Dedifferentiated amniotic fluid mesenchymal stem cell (primary cell): ENCODE data around the gene RAB17.
A peak's percentile ranks its signal among the peaks of the same experiment; 100 is the strongest.
"Not testable (repeated sequence)": the region's sequence is repeated elsewhere in the genome, so short reads cannot be mapped to it uniquely, and the experiment has no call there.

Source experiments
- DNase-seq: peaks from one replicate; pipeline ENCODE4 v3.0.0-alpha.2; 2016; ENCODE audit errors: extremely low spot score

Gene RAB17

GRCh38 chr2:237624565-237624964, 34.0 kb upstream of the RAB17 start:
- no peak for DNase-seq

GRCh38 chr2:237623428-237624403, 33.2 kb upstream of the RAB17 start:
- DNase-seq = no peak

- peak; percentile 57 for DNase-seq
Measured at GRCh38 chr2:237618449-237618848, 27.9 kb upstream of the RAB17 start.

GRCh38 chr2:237617587-237617982, 27.1 kb upstream of the RAB17 start:
- no peak for DNase-seq

- DNase-seq = peak; percentile 75
Measured at GRCh38 chr2:237616734-237617586, 26.4 kb upstream of the RAB17 start.

- DNase-seq = no peak
Measured at GRCh38 chr2:237616373-237616733, 25.8 kb upstream of the RAB17 start.

- no peak for DNase-seq
Measured at GRCh38 chr2:237615631-237616249, 25.2 kb upstream of the RAB17 start.

GRCh38 chr2:237614151-237614720, 23.7 kb upstream of the RAB17 start:
- DNase-seq = no peak

- no peak for DNase-seq
Measured at GRCh38 chr2:237613679-237614078, 23.1 kb upstream of the RAB17 start.

- DNase-seq = no peak
Measured at GRCh38 chr2:237612527-237613357, 22.2 kb upstream of the RAB17 start.

- DNase-seq = not testable (repeated sequence)
Measured at GRCh38 chr2:237606522-237606921, 16.0 kb upstream of the RAB17 start.

- DNase-seq = no peak
Measured at GRCh38 chr2:237604960-237605359, 14.4 kb upstream of the RAB17 start.

- DNase-seq = no peak
Measured at GRCh38 chr2:237604391-237604790, 13.9 kb upstream of the RAB17 start.

- peak; percentile 41 for DNase-seq
Measured at GRCh38 chr2:237603718-237604362, 13.3 kb upstream of the RAB17 start.

- no peak for DNase-seq
Measured at GRCh38 chr2:237603049-237603717, 12.6 kb upstream of the RAB17 start.

- no peak for DNase-seq
Measured at GRCh38 chr2:237602409-237602808, 11.9 kb upstream of the RAB17 start.

GRCh38 chr2:237601453-237602116, 11.1 kb upstream of the RAB17 start:
- no peak for DNase-seq

GRCh38 chr2:237600205-237600846, 9.8 kb upstream of the RAB17 start:
- peak; percentile 72 for DNase-seq
